GM12874 (cell line): ENCODE results near the gene GPC3.

ENCODE experiments used
- TF ChIP-seq, protein P1 (sequence below): IDR thresholded peaks from 2 replicates; pipeline ENCODE4 v1.5.1; 2011; ENCODE audit warnings: low read depth, mild to moderate bottlenecking, control low read depth, low read length, moderate library complexity; ENCODE audit not compliant: insufficient read depth

GPC3 gene

GRCh38 chrX:133947996-133948395 is 37.4 kb downstream of the GPC3 start:
- TF ChIP-seq, protein P1, sequence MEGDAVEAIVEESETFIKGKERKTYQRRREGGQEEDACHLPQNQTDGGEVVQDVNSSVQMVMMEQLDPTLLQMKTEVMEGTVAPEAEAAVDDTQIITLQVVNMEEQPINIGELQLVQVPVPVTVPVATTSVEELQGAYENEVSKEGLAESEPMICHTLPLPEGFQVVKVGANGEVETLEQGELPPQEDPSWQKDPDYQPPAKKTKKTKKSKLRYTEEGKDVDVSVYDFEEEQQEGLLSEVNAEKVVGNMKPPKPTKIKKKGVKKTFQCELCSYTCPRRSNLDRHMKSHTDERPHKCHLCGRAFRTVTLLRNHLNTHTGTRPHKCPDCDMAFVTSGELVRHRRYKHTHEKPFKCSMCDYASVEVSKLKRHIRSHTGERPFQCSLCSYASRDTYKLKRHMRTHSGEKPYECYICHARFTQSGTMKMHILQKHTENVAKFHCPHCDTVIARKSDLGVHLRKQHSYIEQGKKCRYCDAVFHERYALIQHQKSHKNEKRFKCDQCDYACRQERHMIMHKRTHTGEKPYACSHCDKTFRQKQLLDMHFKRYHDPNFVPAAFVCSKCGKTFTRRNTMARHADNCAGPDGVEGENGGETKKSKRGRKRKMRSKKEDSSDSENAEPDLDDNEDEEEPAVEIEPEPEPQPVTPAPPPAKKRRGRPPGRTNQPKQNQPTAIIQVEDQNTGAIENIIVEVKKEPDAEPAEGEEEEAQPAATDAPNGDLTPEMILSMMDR, result no peak

GRCh38 chrX:133947022-133947421 is 38.4 kb downstream of the GPC3 start:
- TF ChIP-seq, protein P1, result no peak

- TF ChIP-seq, protein P1, result no peak
These were observed 41.9 kb downstream of the GPC3 start for GRCh38 chrX:133943507-133943906.

GRCh38 chrX:133939655-133940302 is 45.6 kb downstream of the GPC3 start:
- TF ChIP-seq, protein P1, result no peak

DNA sequence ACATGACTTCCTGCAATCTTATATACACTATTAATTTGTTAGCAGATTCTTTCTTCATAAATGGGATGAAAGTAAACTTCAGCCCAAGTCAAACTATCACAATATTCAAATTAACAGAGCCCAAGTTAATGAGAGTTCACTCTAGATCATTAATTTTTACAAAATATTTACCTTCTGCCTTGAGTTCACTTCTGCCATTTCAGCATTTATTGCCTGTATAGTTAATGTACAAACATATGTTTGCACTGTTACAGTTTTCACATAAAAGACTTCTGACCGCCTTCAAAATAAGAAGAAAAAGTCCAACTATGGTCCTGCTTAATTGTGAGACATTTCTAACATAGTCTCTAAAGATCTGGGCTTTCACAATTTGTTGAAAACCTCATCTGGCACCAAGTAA is 46.9 kb downstream of the GPC3 start:
- TF ChIP-seq, protein P1, result no peak

- TF ChIP-seq, protein P1, result no peak
These were observed 48.4 kb downstream of the GPC3 start for GRCh38 chrX:133937022-133937421.

DNA sequence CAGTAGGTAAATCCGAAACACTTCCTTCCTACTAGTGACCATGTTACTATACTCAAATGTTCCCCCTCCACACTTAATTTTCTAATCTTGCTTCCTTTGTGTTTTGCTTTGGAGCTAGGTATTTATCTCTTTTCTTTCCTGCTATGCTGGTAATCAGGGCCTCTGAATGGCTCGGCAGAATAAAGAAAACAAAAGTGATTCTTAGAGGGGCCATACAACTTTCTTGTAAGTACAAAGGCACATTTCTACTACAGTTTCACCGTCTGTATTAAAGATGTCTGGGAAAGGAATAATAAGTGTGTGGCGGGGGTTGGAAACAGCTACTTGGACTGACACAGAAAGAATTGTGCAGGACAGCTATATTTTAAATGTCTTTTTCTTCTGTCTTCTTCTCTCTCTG is 50.3 kb downstream of the GPC3 start:
- TF ChIP-seq, protein P1, result no peak
